ENCODE measurements around the gene TRPM3.

TRPM3 gene

GRCh38 chr9:70533492-70533891 is 587.9 kb downstream of the TRPM3 start:
- TF ChIP-seq, protein P1, sequence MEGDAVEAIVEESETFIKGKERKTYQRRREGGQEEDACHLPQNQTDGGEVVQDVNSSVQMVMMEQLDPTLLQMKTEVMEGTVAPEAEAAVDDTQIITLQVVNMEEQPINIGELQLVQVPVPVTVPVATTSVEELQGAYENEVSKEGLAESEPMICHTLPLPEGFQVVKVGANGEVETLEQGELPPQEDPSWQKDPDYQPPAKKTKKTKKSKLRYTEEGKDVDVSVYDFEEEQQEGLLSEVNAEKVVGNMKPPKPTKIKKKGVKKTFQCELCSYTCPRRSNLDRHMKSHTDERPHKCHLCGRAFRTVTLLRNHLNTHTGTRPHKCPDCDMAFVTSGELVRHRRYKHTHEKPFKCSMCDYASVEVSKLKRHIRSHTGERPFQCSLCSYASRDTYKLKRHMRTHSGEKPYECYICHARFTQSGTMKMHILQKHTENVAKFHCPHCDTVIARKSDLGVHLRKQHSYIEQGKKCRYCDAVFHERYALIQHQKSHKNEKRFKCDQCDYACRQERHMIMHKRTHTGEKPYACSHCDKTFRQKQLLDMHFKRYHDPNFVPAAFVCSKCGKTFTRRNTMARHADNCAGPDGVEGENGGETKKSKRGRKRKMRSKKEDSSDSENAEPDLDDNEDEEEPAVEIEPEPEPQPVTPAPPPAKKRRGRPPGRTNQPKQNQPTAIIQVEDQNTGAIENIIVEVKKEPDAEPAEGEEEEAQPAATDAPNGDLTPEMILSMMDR (IDR thresholded peaks at IDR 0.05; ENCODE audit: low read depth, low read length): no peak
- no peak for DNase-seq (ENCODE audit: extremely low read depth, low read depth)

DNA sequence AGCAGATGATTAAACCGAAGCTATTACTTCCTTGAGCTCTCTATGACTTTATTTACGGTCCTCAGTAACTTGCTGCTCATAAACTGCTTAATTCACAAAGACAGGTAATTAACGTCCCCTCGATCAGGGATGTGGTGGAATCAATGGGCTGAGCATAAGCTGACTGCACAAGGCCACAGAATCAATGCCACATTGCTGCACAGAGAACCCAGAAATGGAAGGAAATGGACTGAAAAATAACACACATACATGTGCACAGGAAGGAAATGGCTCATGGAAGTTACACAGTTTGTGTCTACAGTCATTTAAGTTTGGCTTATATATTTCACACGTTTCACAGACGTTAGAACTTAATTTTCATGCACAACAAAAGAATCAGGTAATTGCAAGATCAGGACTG is 588.7 kb downstream of the TRPM3 start:
- DNase-seq (ENCODE audit: extremely low read depth, low read depth): no peak
- TF ChIP-seq, protein P1 (IDR thresholded peaks at IDR 0.05; ENCODE audit: low read depth, low read length): no peak

DNA sequence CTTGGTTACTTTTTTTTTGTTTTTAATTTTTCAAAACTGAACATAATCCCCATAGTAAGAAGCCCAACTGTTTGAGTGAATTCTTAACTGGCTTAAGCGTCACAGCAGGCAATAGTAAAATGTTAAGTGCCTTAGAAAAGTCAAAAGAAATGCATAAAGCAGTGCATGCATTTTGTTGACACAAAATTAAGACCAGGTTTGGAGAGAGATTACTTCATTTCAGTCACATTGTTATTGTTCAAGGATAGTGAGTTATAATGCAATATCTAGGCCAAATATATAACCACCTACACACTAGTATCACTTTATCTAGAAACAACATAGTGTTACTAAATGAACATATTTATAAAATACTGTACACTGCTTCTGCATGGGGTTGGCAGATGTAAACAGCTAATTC is 590.1 kb downstream of the TRPM3 start:
- TF ChIP-seq, protein P1 (IDR thresholded peaks at IDR 0.05; ENCODE audit: low read depth, low read length): no peak
- peak; percentile 16 for DNase-seq (ENCODE audit: extremely low read depth, low read depth)

DNA sequence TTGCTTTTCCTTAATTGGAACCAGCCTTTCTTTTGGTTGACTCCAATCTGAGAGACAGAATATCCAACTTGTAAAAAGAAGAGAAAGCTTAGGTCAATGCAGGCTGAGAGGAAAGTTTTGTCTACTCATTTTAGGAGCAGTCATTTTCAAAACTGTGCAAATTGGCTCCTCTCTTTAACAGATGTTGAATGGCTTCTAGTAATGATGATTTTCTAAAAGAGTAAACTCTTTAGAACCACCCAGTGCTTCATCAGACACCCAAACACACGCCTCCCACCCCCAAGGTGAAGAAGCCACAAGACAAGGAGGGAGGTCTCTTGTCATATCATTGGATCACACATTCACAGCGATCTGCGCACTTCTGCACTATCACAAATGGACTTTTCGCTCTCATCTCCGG is 590.7 kb downstream of the TRPM3 start:
- DNase-seq (ENCODE audit: extremely low read depth, low read depth): no peak
- TF ChIP-seq, protein P1 (IDR thresholded peaks at IDR 0.05; ENCODE audit: low read depth, low read length): no peak

GRCh38 chr9:70529833-70530232 is 591.6 kb downstream of the TRPM3 start:
- TF ChIP-seq, protein P1 (IDR thresholded peaks at IDR 0.05; ENCODE audit: low read depth, low read length): no peak
- DNase-seq (ENCODE audit: extremely low read depth, low read depth): no peak

- no peak for DNase-seq (ENCODE audit: extremely low read depth, low read depth)
- TF ChIP-seq, protein P1 (IDR thresholded peaks at IDR 0.05; ENCODE audit: low read depth, low read length): no peak
Measured at GRCh38 chr9:70529377-70529776, 592.0 kb downstream of the TRPM3 start.

- TF ChIP-seq, protein P1 (IDR thresholded peaks at IDR 0.05; ENCODE audit: low read depth, low read length): no peak
- DNase-seq (ENCODE audit: extremely low read depth, low read depth): no peak
Measured at GRCh38 chr9:70526902-70527301, 594.5 kb downstream of the TRPM3 start.
